Heart left ventricle (tissue), 16 donors: ENCODE data around the gene PRKCH. TPM values are rescaled to one million over a fixed set of nuclear protein-coding genes. Genes with fewer than 3 reads are reported as not detected.

Source experiments
- ATAC-seq, 4 donors: fragments of 200-7000 bp; cut with Tn5 transposase; one replicate each; pipeline ENCODE4 v1.9.1; 2020 to 2022; ENCODE audit warnings: moderate library complexity in 4 of 4, mild to moderate bottlenecking in 3 of 4, moderate number of reproducible peaks in 1 of 4
- DNase-seq, 5 donors: peaks; one replicate each; pipeline ENCODE4 v3.0.0-alpha.2; 2020
- H3K27ac ChIP-seq, 12 donors: fragments of 200-600 bp; sonication (generic) in 4 of 12; one replicate each; pipeline versions ENCODE4 v1.5.0 to v1.8.0; 2016 to 2022; ENCODE audit warnings: mild to moderate bottlenecking in 2 of 12
- H3K27me3 ChIP-seq, 9 donors: fragments of 200-600 bp; sonication (generic) in 2 of 9; one replicate each; pipeline versions ENCODE4 v1.5.1 to v1.8.0; 2016 to 2022; ENCODE audit warnings: mild to moderate bottlenecking in 3 of 9
- H3K36me3 ChIP-seq, 9 donors: fragments of 200-600 bp; sonication (generic) in 2 of 9; one replicate each; pipeline versions ENCODE4 v1.5.0 to v1.8.0; 2018 to 2022; ENCODE audit warnings: mild to moderate bottlenecking in 2 of 9
- H3K4me1 ChIP-seq, 12 donors: fragments of 200-600 bp; sonication (generic) in 4 of 12; one replicate each; pipeline versions ENCODE4 v1.5.0 to v1.8.0; 2016 to 2022; ENCODE audit warnings: mild to moderate bottlenecking in 3 of 12
- H3K4me3 ChIP-seq, 12 donors: fragments of 200-600 bp; sonication (generic) in 4 of 12; one replicate each; pipeline versions ENCODE4 v1.5.0 to v1.8.0; 2017 to 2022; ENCODE audit warnings: mild to moderate bottlenecking in 9 of 12, moderate library complexity in 4 of 12
- H3K9me3 ChIP-seq, 12 donors: fragments of 200-600 bp; sonication (generic) in 4 of 12; one replicate each; pipeline versions ENCODE4 v1.5.0 to v1.8.0; 2016 to 2022; ENCODE audit warnings: mild to moderate bottlenecking in 1 of 12
- CTCF ChIP-seq, 12 donors: fragments of 200-600 bp; sonication (generic) in 4 of 12; IDR thresholded peaks; one replicate each; pipeline versions ENCODE4 v1.5.0 to v1.8.0; 2018 to 2022; ENCODE audit warnings: antibody characterized with exemption in 12 of 12, mild to moderate bottlenecking in 5 of 12
- POLR2A ChIP-seq, 2 donors: fragments of 450-650 bp; IDR thresholded peaks; one replicate each; pipeline ENCODE4 v1.6.1; 2017; ENCODE audit warnings: antibody characterized with exemption in 2 of 2, mild to moderate bottlenecking in 2 of 2, moderate library complexity in 2 of 2
- WGBS, 4 donors: extraction: QIAGEN DNeasy Blood & Tissue Kit in 2 of 4; methylation state at CpG; one replicate each; pipeline versions ENCODE4 v1.1.5 to v1.1.7; 2013 to 2018; 5-methylcytosine and 5-hydroxymethylcytosine counted together
- intact Hi-C, 10 donors: fragments of 100-400 bp; cut with DNase I; formaldehyde crosslinking; loops; one replicate each; pipeline versions ENCODE4 v1.11.1 to v1.14.2; 2022
- polyA plus RNA-seq, 2 donors: library from polyadenylated mRNA; stranded (reverse); fragments of 200-250 nt; gene quantifications; one replicate each; pipeline ENCODE4 v1.2.3, GENCODE V29; 2013
- total RNA-seq, 9 donors: library from RNA; depleted of rRNA in 2 of 9; stranded (reverse); fragments of >200 nt in 2 of 9; fragmentation: NEBNext Ultra II Directional in 3 of 9; extraction: Animal tissue kit (Norgen Biotek cat#: 25700) in 3 of 9; gene quantifications; one replicate each; pipeline versions ENCODE4 v1.1.0 to v1.2.4, GENCODE V29; 2016 to 2023
- donor health status: ischemic (EF 13 %, LVEDD 7.1; RV severe dilation, severe dysfunction).
- donor health status: healthy with polysubstance abuse.
- donor health status: DM: no; HTN: yes; CAD: no.
- donor health status: DM: no; HTN: no; CAD: no.
- donor health status: ischemic (EF 25% LVEDD 6.9; RV normal size, moderate dysfunction).
- donor health status: ischemic (EF 25% LVEDD 5.7; RV mildly dilated, moderate dysfunction).
- donor health status: healthy.
- donor health status: DM: yes; HTN: yes; CAD: no.
- donor health status: ischemic (EF 35%, LVEDD 5.7; RV mildly dilated, moderate dysfunction).
- donor health status: nonischemic (EF 11% LVEDD 7.7; RV severe dilation, severe dysfunction).
- donor health status: DM: yes; HTN: yes; CAD: no.
- donor health status: PGD.
- donor health status: ischemic (EF 29% LVEDD 5.4; RV normal size, mild dysfunction).
- donor health status: nonischemic (EF 23%, LVEDD 6.1; RV moderate dilation, normal function).

PRKCH gene
- total and polyA plus RNA-seq, 11 donors: 6.1 to 49.2 (median 21.7) TPM

GRCh38 chr14:61326146-61326545 is 4.8 kb downstream of the PRKCH start:
- Histone ChIP-seq H3K4me1 (peaks cover 3 to 46% (median 27%) of the 10 kb centered on the region in 12 donors), H3K27me3 (peaks cover 0 to 17% (median 2%) of the 10 kb centered on the region in 9 donors), H3K36me3 (no peaks in the 10 kb centered on the region), H3K9me3 (peaks cover 0 to 9% (median 0%) of the 10 kb centered on the region in 12 donors), H3K27ac (peak overlapping the region; percentile 14 to 88 (median 76)), H3K4me3 (peak overlapping the region in 1 of 12 donors; percentile 36)
- WGBS, 4 donors: 88 to 98% (median 92%) methylated on average over 1 of the region's 1 CpG
- no peak for DNase-seq
- no peak for ATAC-seq
- intact Hi-C loops: loop anchor here in 4 of 10 donors (5.0 to 10.0 kb wide), 4 partner anchors 89 to 109 kb away; no protein-coding TSS in a partner anchor
- no peak for TF ChIP-seq POLR2A (IDR thresholded peaks at IDR 0.05)
- no peak for TF ChIP-seq CTCF (IDR thresholded peaks at IDR 0.05)

- H3K36me3 ChIP-seq: no peaks in the 10 kb centered on the region
- H3K9me3 ChIP-seq: peaks cover 0 to 9% (median 0%) of the 10 kb centered on the region in 12 donors
- H3K4me3 ChIP-seq: peak overlapping the region in 8 of 12 donors; percentile 3 to 36 (median 12)
- intact Hi-C loops: loop anchor here in 4 of 10 donors (5.0 to 10.0 kb wide), 4 partner anchors 88 to 108 kb away; no protein-coding TSS in a partner anchor
- peaks cover 0 to 44% (median 26%) of the 10 kb centered on the region in 12 donors for H3K4me1 ChIP-seq
- peak; percentile 78 to 89 (median 83) for DNase-seq
- no peak for TF ChIP-seq CTCF (IDR thresholded peaks at IDR 0.05)
- peak in 1 of 2 donors; percentile 41 for TF ChIP-seq POLR2A (IDR thresholded peaks at IDR 0.05)
- ATAC-seq: peak; percentile 62 to 91 (median 84)
- peak overlapping the region; percentile 48 to 88 (median 78) for H3K27ac ChIP-seq
- peaks cover 0 to 10% (median 0%) of the 10 kb centered on the region in 9 donors for H3K27me3 ChIP-seq
- WGBS, 4 donors: 16 to 36% (median 30%) methylated on average over 4 of the region's 4 CpGs
Measured at GRCh38 chr14:61326847-61327246, 5.5 kb downstream of the PRKCH start.

- WGBS, 4 donors: 90 to 98% (median 95%) methylated on average over 4 of the region's 4 CpGs
- no peaks in the 10 kb centered on the region for H3K27me3 ChIP-seq
- intact Hi-C loops: loop anchor here in 4 of 10 donors (5.0 to 10.0 kb wide), 4 partner anchors 86 to 106 kb away; no protein-coding TSS in a partner anchor
- peak overlapping the region in 1 of 12 donors; percentile 9 for H3K4me3 ChIP-seq
- ATAC-seq (peak in 2 of 4 donors; percentile 17 to 20), DNase-seq (no peak)
- H3K4me1 ChIP-seq: peaks cover 0 to 47% (median 23%) of the 10 kb centered on the region in 12 donors
- no peak for TF ChIP-seq POLR2A (IDR thresholded peaks at IDR 0.05)
- no peak for TF ChIP-seq CTCF (IDR thresholded peaks at IDR 0.05)
- H3K27ac ChIP-seq: peak overlapping the region in 10 of 12 donors; percentile 15 to 84 (median 57)
- H3K9me3 ChIP-seq: peaks cover 0 to 9% (median 0%) of the 10 kb centered on the region in 12 donors
- no peaks in the 10 kb centered on the region for H3K36me3 ChIP-seq
Measured at GRCh38 chr14:61328626-61329262, 7.4 kb downstream of the PRKCH start.

- peaks cover 0 to 9% (median 0%) of the 10 kb centered on the region in 12 donors for H3K9me3 ChIP-seq
- H3K4me3 ChIP-seq: peak overlapping the region in 1 of 12 donors; percentile 9
- no peaks in the 10 kb centered on the region for H3K36me3 ChIP-seq
- H3K4me1 ChIP-seq: peaks cover 0 to 54% (median 29%) of the 10 kb centered on the region in 12 donors
- intact Hi-C loops: loop anchor here in 5 of 10 donors (5.0 to 10.0 kb wide), 5 partner anchors 85 to 125 kb away; no protein-coding TSS in a partner anchor
- no peak for DNase-seq
- no peaks in the 10 kb centered on the region for H3K27me3 ChIP-seq
- 81 to 95% (median 89%) methylated on average over 8 of the region's 8 CpGs for WGBS, 4 donors
- TF ChIP-seq POLR2A (IDR thresholded peaks at IDR 0.05) (no peak), CTCF (IDR thresholded peaks at IDR 0.05) (no peak)
- peak in 1 of 4 donors; percentile 19 for ATAC-seq
- H3K27ac ChIP-seq: peak overlapping the region; percentile 5 to 84 (median 50)
Measured at GRCh38 chr14:61329478-61330051, 8.2 kb downstream of the PRKCH start.
